Tracheal epithelial cell (primary cell): Measurements from ENCODE around the gene IGFBP1. TPM values are rescaled to one million over a fixed set of nuclear protein-coding genes. Genes with fewer than 3 reads are reported as not detected.

ENCODE experiments used
- total RNA-seq: library from RNA; depleted of rRNA; stranded (reverse); fragments of >200 nt; gene quantifications from 2 replicates; pipeline ENCODE4 v1.2.1, GENCODE V29; 2014

The IGFBP1 gene
- 0.24 TPM in 1 of 2 replicates, not detected in the other for total RNA-seq

DNA sequence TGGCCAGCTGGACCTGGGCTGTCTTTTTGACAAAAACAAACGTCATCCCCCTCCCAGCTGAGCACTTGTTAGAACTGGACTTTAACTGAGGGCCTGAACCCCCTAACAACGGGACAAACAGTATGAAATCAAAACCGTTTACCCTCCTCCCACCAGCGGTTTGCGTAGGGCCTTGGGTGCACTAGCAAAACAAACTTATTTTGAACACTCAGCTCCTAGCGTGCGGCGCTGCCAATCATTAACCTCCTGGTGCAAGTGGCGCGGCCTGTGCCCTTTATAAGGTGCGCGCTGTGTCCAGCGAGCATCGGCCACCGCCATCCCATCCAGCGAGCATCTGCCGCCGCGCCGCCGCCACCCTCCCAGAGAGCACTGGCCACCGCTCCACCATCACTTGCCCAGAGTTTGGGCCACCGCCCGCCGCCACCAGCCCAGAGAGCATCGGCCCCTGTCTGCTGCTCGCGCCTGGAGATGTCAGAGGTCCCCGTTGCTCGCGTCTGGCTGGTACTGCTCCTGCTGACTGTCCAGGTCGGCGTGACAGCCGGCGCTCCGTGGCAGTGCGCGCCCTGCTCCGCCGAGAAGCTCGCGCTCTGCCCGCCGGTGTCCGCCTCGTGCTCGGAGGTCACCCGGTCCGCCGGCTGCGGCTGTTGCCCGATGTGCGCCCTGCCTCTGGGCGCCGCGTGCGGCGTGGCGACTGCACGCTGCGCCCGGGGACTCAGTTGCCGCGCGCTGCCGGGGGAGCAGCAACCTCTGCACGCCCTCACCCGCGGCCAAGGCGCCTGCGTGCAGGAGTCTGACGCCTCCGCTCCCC is at the start of gene IGFBP1:
TSS of gene IGFBP1 (plus strand) at position 304 of the 808 bp plus-strand sequence. CDS start at position 469, 165 bp downstream.

DNA sequence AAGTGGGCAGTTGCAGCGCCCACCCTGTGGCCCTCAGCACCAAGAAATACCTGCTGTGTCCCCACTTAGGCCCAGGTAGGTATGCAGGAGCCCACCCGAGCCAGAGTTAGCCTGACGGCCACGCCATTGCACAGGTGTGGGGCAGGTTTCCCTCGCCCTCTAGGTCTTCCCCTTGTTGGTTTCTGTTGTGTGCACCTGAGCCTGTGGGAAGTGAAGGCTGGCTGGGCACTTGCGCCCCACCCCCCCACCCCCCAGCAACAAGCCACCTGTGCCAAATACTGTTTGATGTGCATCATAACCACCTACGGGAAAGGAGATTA is 15.3 kb upstream of the IGFBP1 start, which contains the start of gene CCDC201:
TSS of gene CCDC201 (minus strand) at position 48 of the 320 bp plus-strand sequence. CDS start 75 bp downstream, outside the sequence.

DNA sequence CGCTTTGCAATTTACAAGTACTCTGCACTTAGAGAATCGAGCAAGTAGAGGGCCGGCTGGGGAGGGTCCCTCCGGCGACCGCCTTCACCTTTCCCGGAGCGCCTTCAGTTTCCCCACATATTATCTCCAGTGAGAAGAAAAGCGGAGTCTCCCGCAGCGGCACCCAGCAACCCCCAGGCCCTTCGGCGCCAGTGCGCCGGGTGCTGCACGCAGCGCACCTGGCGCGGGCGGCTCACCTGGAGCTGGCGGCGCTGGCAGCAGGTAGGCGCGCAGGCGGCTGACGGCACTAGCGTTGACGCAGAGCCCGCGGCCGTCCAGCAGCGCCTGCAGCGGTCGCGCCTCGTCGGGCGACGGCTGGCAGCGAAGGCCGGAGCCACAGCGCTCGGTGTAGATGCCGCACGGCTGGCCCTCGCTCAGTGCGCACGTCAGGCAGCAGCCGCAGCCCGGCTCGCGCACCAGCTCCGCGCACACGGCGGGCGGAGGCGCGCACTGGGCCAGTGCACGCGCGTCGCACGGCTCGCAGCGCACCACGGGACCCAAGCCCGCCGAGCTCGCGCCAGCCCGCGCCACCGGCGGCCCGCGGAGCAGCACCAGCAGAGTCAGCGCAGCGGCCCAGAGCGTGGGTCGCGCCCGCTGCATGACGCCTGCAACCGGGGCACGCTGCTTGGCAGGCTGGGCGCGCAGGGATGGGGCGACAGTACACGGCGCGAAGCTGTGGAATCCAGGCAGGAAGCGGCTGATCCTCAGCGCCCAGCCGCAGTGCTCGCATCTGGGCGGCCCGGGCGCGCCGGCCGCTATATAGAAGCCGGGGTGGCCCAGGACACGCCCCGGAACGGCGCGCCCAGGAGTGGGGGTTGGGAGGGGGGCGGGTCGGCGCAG is 32.5 kb downstream of the IGFBP1 start, which contains the start of gene IGFBP3:
TSS of gene IGFBP3 (minus strand) at position 771 of the 879 bp plus-strand sequence. CDS start at position 639, 132 bp downstream.

Other genes starting within 250 kb of the IGFBP1 start
- gene CCDC201, start 15.4 kb upstream of the IGFBP1 start, total RNA-seq, result not detected in 2 replicates
- 9.2 and 133 TPM in 2 replicates for gene IGFBP3, start 32.8 kb downstream of the IGFBP1 start, total RNA-seq